Muscle layer of duodenum (tissue), 2 donors: ENCODE results near the gene ACOXL.

Source experiments
- H3K27ac ChIP-seq: one replicate; pipeline ENCODE4 v1.7.0; 2013; ENCODE audit warnings: mild to moderate bottlenecking, low read length
- H3K27me3 ChIP-seq: one replicate; pipeline ENCODE4 v1.7.0; 2013; ENCODE audit warnings: low read depth, mild to moderate bottlenecking, control low read depth, low read length
- H3K36me3 ChIP-seq, 2 donors: one replicate each; pipeline ENCODE4 v1.7.0; 2013; ENCODE audit warnings: low read length in 2 of 2, control low read depth in 1 of 2, mild to moderate bottlenecking in 1 of 2; ENCODE audit not compliant: insufficient read depth in 2 of 2, control insufficient read depth in 1 of 2
- H3K4me1 ChIP-seq, 2 donors: one replicate each; pipeline ENCODE4 v1.7.0; 2013; ENCODE audit warnings: low read length in 2 of 2, mild to moderate bottlenecking in 2 of 2, control low read depth in 1 of 2, moderate library complexity in 1 of 2; ENCODE audit not compliant: insufficient read depth in 2 of 2, control insufficient read depth in 1 of 2
- H3K4me3 ChIP-seq, 2 donors: one replicate each; pipeline ENCODE4 v1.7.0; 2013; ENCODE audit warnings: low read length in 2 of 2, low read depth in 1 of 2, mild to moderate bottlenecking in 1 of 2
- H3K9me3 ChIP-seq, 2 donors: one replicate each; pipeline ENCODE4 v1.7.0; 2013; ENCODE audit warnings: low read length in 2 of 2, control low read depth in 1 of 2, mild to moderate bottlenecking in 1 of 2; ENCODE audit not compliant: control insufficient read depth in 1 of 2
- donor health status: healthy.

Gene ACOXL

GRCh38 chr2:110991911-110992310 is 259.5 kb downstream of the ACOXL start:
- peaks cover 0 to 4% of the 10 kb centered on the region in 2 donors for H3K4me1 ChIP-seq
- H3K9me3 ChIP-seq, result no peaks in the 10 kb centered on the region
- no peaks in the 10 kb centered on the region for H3K36me3 ChIP-seq
- H3K27me3 ChIP-seq, result no peaks in the 10 kb centered on the region
- H3K4me3 ChIP-seq, result no peak overlapping the region
- H3K27ac ChIP-seq, result no peak overlapping the region

- no peak overlapping the region for H3K4me3 ChIP-seq
- no peaks in the 10 kb centered on the region for H3K36me3 ChIP-seq
- H3K4me1 ChIP-seq, result peaks cover 0 to 4% of the 10 kb centered on the region in 2 donors
- no peaks in the 10 kb centered on the region for H3K9me3 ChIP-seq
- H3K27ac ChIP-seq, result no peak overlapping the region
- H3K27me3 ChIP-seq, result no peaks in the 10 kb centered on the region
These were observed 260.5 kb downstream of the ACOXL start for GRCh38 chr2:110992886-110993285.

GRCh38 chr2:110993557-110994231 is 261.3 kb downstream of the ACOXL start:
- Histone ChIP-seq H3K9me3 (no peaks in the 10 kb centered on the region), H3K27ac (no peak overlapping the region), H3K4me1 (peaks cover 0 to 4% of the 10 kb centered on the region in 2 donors), H3K4me3 (no peak overlapping the region), H3K27me3 (no peaks in the 10 kb centered on the region), H3K36me3 (no peaks in the 10 kb centered on the region)

- Histone ChIP-seq H3K36me3 (no peaks in the 10 kb centered on the region), H3K9me3 (no peaks in the 10 kb centered on the region), H3K27ac (no peak overlapping the region), H3K4me3 (no peak overlapping the region), H3K4me1 (peaks cover 0 to 4% of the 10 kb centered on the region in 2 donors), H3K27me3 (no peaks in the 10 kb centered on the region)
These were observed 262.0 kb downstream of the ACOXL start for GRCh38 chr2:110994250-110994961.

DNA sequence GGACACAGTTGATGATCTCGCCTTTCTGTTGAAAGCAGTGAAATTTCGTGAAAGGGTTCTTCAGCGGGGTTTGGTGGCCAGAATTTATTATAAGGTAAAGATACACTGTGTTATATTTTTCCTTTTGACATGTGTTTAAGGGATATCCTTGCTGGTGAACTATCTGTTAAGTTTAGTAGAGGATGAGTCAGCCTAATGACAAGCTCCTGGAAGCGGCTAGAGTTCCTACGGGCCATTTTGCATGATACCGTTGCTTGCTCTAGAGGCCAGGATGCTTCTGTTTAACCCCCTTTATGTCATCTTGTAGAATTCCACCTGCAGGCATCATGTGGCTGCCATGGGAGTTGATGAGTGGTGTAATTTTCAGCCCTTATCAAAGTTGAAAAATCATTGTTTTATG is 263.5 kb downstream of the ACOXL start:
- no peak overlapping the region for H3K4me3 ChIP-seq
- no peaks in the 10 kb centered on the region for H3K9me3 ChIP-seq
- H3K27ac ChIP-seq, result no peak overlapping the region
- H3K4me1 ChIP-seq, result peaks cover 0 to 4% of the 10 kb centered on the region in 2 donors
- no peaks in the 10 kb centered on the region for H3K36me3 ChIP-seq
- no peaks in the 10 kb centered on the region for H3K27me3 ChIP-seq

GRCh38 chr2:110997331-110998045 is 265.1 kb downstream of the ACOXL start:
- Histone ChIP-seq H3K27ac (no peak overlapping the region), H3K36me3 (no peaks in the 10 kb centered on the region), H3K9me3 (no peaks in the 10 kb centered on the region), H3K4me1 (peaks cover 0 to 1% of the 10 kb centered on the region in 2 donors), H3K4me3 (no peak overlapping the region), H3K27me3 (no peaks in the 10 kb centered on the region)

DNA sequence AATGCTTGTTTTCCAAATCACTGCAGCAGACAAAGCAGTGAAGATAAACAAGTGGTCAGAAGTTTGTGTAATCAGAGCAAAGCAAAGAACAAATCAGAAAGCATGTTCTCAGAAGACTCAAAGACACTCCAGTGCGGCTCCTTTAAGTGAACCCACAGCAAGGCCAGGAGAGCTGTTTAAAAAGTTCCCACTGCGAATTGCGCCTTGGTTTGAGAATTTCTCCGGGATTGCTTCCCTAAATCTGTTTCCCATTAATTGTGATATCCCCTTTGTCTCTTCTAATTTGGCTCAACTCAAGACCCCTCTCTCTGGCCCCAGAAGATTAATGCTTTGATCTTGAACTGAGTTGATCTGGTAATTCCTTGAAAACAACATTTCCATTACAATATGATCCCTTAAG is 265.9 kb downstream of the ACOXL start:
- Histone ChIP-seq H3K27ac (no peak overlapping the region), H3K27me3 (no peaks in the 10 kb centered on the region), H3K4me3 (no peak overlapping the region), H3K4me1 (no peaks in the 10 kb centered on the region), H3K36me3 (no peaks in the 10 kb centered on the region), H3K9me3 (no peaks in the 10 kb centered on the region)

DNA sequence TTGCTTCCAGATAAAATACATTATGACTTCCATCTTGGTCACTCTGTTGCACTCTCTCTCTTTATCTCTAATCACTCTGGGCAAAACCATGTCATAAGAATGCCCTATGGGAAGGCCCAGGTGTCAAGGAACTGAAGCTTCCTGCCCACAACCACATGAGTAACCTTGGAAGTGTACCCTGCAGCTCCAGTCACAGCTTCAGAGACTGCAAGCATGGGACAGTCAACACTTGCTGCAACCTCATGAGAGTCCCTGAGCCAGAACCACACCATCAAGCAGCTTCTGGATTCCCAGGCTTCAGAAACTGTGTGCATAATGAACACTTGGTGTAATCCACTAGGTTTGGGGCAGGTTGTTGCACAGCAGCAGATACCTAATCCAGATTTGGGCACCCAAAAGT is 267.3 kb downstream of the ACOXL start:
- Histone ChIP-seq H3K4me1 (no peaks in the 10 kb centered on the region), H3K4me3 (no peak overlapping the region), H3K27ac (no peak overlapping the region), H3K27me3 (no peaks in the 10 kb centered on the region), H3K36me3 (no peaks in the 10 kb centered on the region), H3K9me3 (no peaks in the 10 kb centered on the region)

DNA sequence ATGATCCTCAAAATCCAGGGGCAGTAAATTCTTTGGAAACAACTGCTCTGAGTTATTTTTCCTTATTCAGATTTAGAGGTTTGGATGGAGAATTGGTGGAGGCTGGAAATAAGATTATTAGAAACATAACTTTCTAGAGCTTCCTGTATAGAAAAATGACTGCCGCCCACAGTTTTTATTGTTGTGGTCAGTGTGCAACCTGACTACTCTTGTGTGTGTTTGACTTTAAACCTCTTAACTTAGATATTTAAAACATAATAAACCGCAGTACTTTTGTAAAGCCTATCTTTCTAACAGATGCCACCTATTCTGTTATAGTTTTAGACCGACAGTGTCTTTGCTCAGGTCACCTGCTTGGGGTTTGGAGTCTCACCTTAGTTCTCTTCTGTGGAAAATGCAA is 272.9 kb downstream of the ACOXL start:
- no peak overlapping the region for H3K27ac ChIP-seq
- no peak overlapping the region for H3K4me3 ChIP-seq
- H3K9me3 ChIP-seq, result no peaks in the 10 kb centered on the region
- H3K36me3 ChIP-seq, result no peaks in the 10 kb centered on the region
- H3K4me1 ChIP-seq, result no peaks in the 10 kb centered on the region
- no peaks in the 10 kb centered on the region for H3K27me3 ChIP-seq

GRCh38 chr2:111005821-111006220 is 273.4 kb downstream of the ACOXL start:
- Histone ChIP-seq H3K36me3 (no peaks in the 10 kb centered on the region), H3K4me3 (no peak overlapping the region), H3K27ac (no peak overlapping the region), H3K27me3 (no peaks in the 10 kb centered on the region), H3K9me3 (no peaks in the 10 kb centered on the region), H3K4me1 (no peaks in the 10 kb centered on the region)

- H3K36me3 ChIP-seq, result no peaks in the 10 kb centered on the region
- H3K4me1 ChIP-seq, result no peaks in the 10 kb centered on the region
- no peak overlapping the region for H3K27ac ChIP-seq
- no peaks in the 10 kb centered on the region for H3K27me3 ChIP-seq
- H3K9me3 ChIP-seq, result peaks cover 0 to 2% of the 10 kb centered on the region in 2 donors
- no peak overlapping the region for H3K4me3 ChIP-seq
These were observed 275.6 kb downstream of the ACOXL start for GRCh38 chr2:111007757-111008688.
